ENCODE data around the gene MSLN.

The MSLN gene

GRCh38 chr16:721765-722540 is 38.6 kb upstream of the MSLN start:
- Histone ChIP-seq H4K20me1 (ENCODE audit: low read depth, low read length) (no peaks in the 10 kb centered on the region; the same call in 1 of the 2 replicates), H3K27me3 (ENCODE audit: low read length) (no peaks in the 10 kb centered on the region), H3K9ac (ENCODE audit: low read length) (peak overlapping the region; percentile 99; the same call in 1 of the 2 replicates), H3K4me2 (ENCODE audit: low read depth, low read length, poor library complexity, severe bottlenecking) (peak overlapping the region; percentile 61), H2AFZ (ENCODE audit: low read depth, low read length, severe bottlenecking) (no peak overlapping the region), H3K27ac (ENCODE audit: low read depth, low read length) (no peak overlapping the region), H3K4me3 (ENCODE audit: insufficient read depth, low read length, poor library complexity, severe bottlenecking) (peak overlapping the region; percentile 80), H3K36me3 (ENCODE audit: low read length) (no peaks in the 10 kb centered on the region), H3K9me2 (replicated peaks; ENCODE audit: insufficient read depth, low read length) (no peaks in the 10 kb centered on the region), H3K79me2 (ENCODE audit: insufficient read depth, low read length) (no peaks in the 10 kb centered on the region), H3F3A (ENCODE audit: insufficient read depth) (peaks cover 12% of the 10 kb centered on the region), H3K9me3 (ENCODE audit: insufficient read depth, low read length) (no peaks in the 10 kb centered on the region)
- TF ChIP-seq CTCF (IDR thresholded peaks at IDR 0.05; ENCODE audit: insufficient read depth, low read length, poor library complexity, severe bottlenecking): no peak
- no peak for TF ChIP-seq EZH2phosphoT487 (conservative IDR thresholded peaks at IDR 0.05; ENCODE audit: low read length)

- TF ChIP-seq EZH2phosphoT487 (conservative IDR thresholded peaks at IDR 0.05; ENCODE audit: low read length) (no peak), CTCF (IDR thresholded peaks at IDR 0.05; ENCODE audit: insufficient read depth, low read length, poor library complexity, severe bottlenecking) (no peak)
- H3K9me3 ChIP-seq (ENCODE audit: insufficient read depth, low read length): no peaks in the 10 kb centered on the region
- H3K4me3 ChIP-seq (ENCODE audit: insufficient read depth, low read length, poor library complexity, severe bottlenecking): no peak overlapping the region
- H3K9me2 ChIP-seq (replicated peaks; ENCODE audit: insufficient read depth, low read length): no peaks in the 10 kb centered on the region
- no peaks in the 10 kb centered on the region; the same call in 1 of the 2 replicates for H4K20me1 ChIP-seq (ENCODE audit: low read depth, low read length)
- H2AFZ ChIP-seq (ENCODE audit: low read depth, low read length, severe bottlenecking): no peak overlapping the region
- H3K79me2 ChIP-seq (ENCODE audit: insufficient read depth, low read length): no peaks in the 10 kb centered on the region
- no peak overlapping the region for H3K9ac ChIP-seq (ENCODE audit: low read length)
- H3K4me2 ChIP-seq (ENCODE audit: low read depth, low read length, poor library complexity, severe bottlenecking): no peak overlapping the region
- no peaks in the 10 kb centered on the region for H3K36me3 ChIP-seq (ENCODE audit: low read length)
- H3K27me3 ChIP-seq (ENCODE audit: low read length): no peaks in the 10 kb centered on the region
- no peak overlapping the region for H3K27ac ChIP-seq (ENCODE audit: low read depth, low read length)
- H3F3A ChIP-seq (ENCODE audit: insufficient read depth): peaks cover 14% of the 10 kb centered on the region
Measured at GRCh38 chr16:722835-723633, 37.5 kb upstream of the MSLN start.

- H3F3A ChIP-seq (ENCODE audit: insufficient read depth): peaks cover 14% of the 10 kb centered on the region
- H3K27ac ChIP-seq (ENCODE audit: low read depth, low read length): peak overlapping the region; percentile 39
- no peak overlapping the region for H3K9ac ChIP-seq (ENCODE audit: low read length)
- H3K36me3 ChIP-seq (ENCODE audit: low read length): no peaks in the 10 kb centered on the region
- TF ChIP-seq EZH2phosphoT487 (conservative IDR thresholded peaks at IDR 0.05; ENCODE audit: low read length) (no peak), CTCF (IDR thresholded peaks at IDR 0.05; ENCODE audit: insufficient read depth, low read length, poor library complexity, severe bottlenecking) (no peak)
- no peaks in the 10 kb centered on the region; the same call in 1 of the 2 replicates for H4K20me1 ChIP-seq (ENCODE audit: low read depth, low read length)
- no peaks in the 10 kb centered on the region for H3K79me2 ChIP-seq (ENCODE audit: insufficient read depth, low read length)
- H3K9me3 ChIP-seq (ENCODE audit: insufficient read depth, low read length): no peaks in the 10 kb centered on the region
- H3K27me3 ChIP-seq (ENCODE audit: low read length): no peaks in the 10 kb centered on the region
- no peak overlapping the region for H3K4me3 ChIP-seq (ENCODE audit: insufficient read depth, low read length, poor library complexity, severe bottlenecking)
- H3K4me2 ChIP-seq (ENCODE audit: low read depth, low read length, poor library complexity, severe bottlenecking): no peak overlapping the region
- H3K9me2 ChIP-seq (replicated peaks; ENCODE audit: insufficient read depth, low read length): no peaks in the 10 kb centered on the region
- no peak overlapping the region for H2AFZ ChIP-seq (ENCODE audit: low read depth, low read length, severe bottlenecking)
Measured at GRCh38 chr16:723695-724094, 36.8 kb upstream of the MSLN start.

Measured in SU-DHL-6 (cell line).